Heart left ventricle (tissue), 13 donors: Measurements from ENCODE around the gene SEPTIN1.

Experiments
- POLR2A ChIP-seq, 2 donors: fragments of 450-650 bp; IDR thresholded peaks; one replicate each; pipeline ENCODE4 v1.6.1; 2017; ENCODE audit warnings: antibody characterized with exemption in 2 of 2, mild to moderate bottlenecking in 2 of 2, moderate library complexity in 2 of 2
- TF ChIP-seq, protein P1 (sequence below), 12 donors: fragments of 200-600 bp; sonication (generic) in 4 of 12; IDR thresholded peaks; one replicate each; pipeline versions ENCODE4 v1.5.0 to v1.8.0; 2018 to 2022; ENCODE audit warnings: antibody characterized with exemption in 12 of 12, mild to moderate bottlenecking in 5 of 12
- donor health status: ischemic (EF 13 %, LVEDD 7.1; RV severe dilation, severe dysfunction).
- donor health status: DM: no; HTN: yes; CAD: no.
- donor health status: DM: no; HTN: no; CAD: no.
- donor health status: ischemic (EF 25% LVEDD 6.9; RV normal size, moderate dysfunction).
- donor health status: ischemic (EF 25% LVEDD 5.7; RV mildly dilated, moderate dysfunction).
- donor health status: ischemic (EF 35%, LVEDD 5.7; RV mildly dilated, moderate dysfunction).
- donor health status: nonischemic (EF 11% LVEDD 7.7; RV severe dilation, severe dysfunction).
- donor health status: DM: yes; HTN: yes; CAD: no.
- donor health status: PGD.
- donor health status: ischemic (EF 29% LVEDD 5.4; RV normal size, mild dysfunction).
- donor health status: nonischemic (EF 23%, LVEDD 6.1; RV moderate dilation, normal function).

GRCh38 chr16:30356401-30357084 is 25.8 kb downstream of the SEPTIN1 start:
- no peak for TF ChIP-seq POLR2A (IDR thresholded peaks at IDR 0.05)
- TF ChIP-seq, protein P1, sequence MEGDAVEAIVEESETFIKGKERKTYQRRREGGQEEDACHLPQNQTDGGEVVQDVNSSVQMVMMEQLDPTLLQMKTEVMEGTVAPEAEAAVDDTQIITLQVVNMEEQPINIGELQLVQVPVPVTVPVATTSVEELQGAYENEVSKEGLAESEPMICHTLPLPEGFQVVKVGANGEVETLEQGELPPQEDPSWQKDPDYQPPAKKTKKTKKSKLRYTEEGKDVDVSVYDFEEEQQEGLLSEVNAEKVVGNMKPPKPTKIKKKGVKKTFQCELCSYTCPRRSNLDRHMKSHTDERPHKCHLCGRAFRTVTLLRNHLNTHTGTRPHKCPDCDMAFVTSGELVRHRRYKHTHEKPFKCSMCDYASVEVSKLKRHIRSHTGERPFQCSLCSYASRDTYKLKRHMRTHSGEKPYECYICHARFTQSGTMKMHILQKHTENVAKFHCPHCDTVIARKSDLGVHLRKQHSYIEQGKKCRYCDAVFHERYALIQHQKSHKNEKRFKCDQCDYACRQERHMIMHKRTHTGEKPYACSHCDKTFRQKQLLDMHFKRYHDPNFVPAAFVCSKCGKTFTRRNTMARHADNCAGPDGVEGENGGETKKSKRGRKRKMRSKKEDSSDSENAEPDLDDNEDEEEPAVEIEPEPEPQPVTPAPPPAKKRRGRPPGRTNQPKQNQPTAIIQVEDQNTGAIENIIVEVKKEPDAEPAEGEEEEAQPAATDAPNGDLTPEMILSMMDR (IDR thresholded peaks at IDR 0.05): no peak
